Fibroblast of peridontal ligament (primary cell): ENCODE measurements around the gene OGFRL1.

Source experiments
- DNase-seq: peaks from one replicate; pipeline ENCODE4 v3.0.0-alpha.2; 2010; ENCODE audit errors: extremely low read depth

Gene OGFRL1

DNA sequence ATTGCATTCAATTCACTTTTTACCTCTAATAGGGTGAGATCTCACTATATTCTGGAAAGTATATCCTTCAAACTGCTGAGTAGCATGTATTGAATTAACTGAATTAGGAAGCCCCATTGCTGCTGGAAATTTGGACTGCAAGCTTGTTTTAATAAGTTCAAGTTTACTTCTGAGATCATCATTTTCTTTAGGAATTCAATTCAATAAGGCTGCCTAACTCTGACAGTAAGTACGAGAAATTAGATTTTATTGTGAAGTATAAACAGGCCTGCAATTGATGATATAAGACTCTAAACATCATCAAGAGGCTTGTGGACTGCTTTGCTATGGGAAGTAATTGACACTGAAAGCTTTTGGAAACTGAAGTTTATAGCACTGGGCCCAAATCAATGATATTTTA, 44.4 kb downstream of the OGFRL1 start:
- no peak for DNase-seq

DNA sequence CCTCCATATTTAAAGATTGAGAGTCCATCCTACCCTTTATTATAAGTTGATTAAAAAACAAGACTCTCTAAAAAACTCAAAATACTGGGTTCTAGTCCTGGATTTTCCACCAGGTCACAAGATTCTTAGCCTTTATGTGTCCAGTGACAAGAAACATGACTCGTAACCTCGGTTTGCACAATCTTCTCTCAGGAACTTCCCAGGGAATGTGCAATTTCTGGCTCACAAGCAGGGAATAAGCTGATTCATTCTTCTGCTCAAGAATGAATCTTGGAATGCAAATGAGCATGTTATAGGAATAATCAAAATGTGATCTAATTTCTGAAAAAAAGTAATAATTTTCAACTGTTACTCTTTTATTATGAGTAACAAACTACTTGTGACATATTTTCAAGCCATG, 45.1 kb downstream of the OGFRL1 start:
- DNase-seq = peak; percentile 96

DNA sequence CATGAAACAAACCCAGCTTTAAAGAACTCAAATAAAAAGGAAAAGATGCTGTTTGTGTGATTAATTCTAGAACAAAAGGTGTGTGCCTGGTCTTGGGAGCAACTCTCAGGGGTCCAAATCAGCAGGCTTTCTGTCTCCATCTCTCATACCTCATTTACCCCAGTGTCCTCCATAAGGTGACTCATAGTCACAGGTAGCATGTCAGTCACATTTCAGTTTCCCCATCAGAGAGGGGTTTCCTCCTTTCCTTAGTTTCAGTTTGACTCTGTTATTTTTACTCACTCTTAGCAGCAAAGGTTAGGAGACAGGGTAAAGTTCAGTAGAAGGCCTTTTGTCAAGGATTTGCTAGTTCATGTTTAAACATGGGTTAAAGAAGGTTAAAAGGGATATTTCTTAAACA, 46.2 kb downstream of the OGFRL1 start:
- no peak for DNase-seq

DNA sequence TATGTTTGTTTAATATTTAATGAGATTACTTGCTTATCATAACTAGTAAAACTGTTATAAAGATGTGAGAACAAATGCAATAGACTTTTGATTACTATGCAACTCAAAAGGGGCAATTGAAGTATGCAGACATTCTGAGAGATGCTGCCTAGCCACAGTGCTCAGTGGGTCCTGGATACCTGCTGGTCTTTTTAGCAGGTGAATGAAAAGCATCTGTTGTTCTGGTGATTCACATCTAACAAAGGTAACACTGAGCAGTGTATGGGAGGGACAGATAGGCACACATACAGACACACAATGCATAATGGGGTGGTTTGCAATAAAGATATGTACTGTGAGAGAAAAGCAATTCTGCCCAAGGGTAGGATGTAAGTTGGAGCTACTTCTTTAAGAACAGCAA, 46.9 kb downstream of the OGFRL1 start:
- no peak for DNase-seq

DNA sequence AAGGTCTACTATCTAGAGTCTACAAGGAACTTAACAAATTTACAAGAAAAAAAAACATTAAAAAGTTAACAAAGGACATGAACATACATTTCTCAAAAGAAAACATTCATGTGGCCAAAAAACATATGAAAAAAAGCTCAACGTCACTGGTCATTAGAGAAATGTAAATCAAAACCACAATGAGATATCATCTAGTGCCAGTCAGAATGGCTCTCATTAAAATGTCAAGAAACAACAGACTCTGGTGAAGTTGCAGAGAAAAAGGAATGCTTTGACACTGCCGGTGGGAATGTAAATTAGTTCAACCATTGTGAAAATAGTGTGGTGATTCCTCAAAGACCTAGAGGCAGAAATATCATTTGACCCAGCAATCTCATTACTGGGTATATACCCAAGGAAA, 48.3 kb downstream of the OGFRL1 start:
- DNase-seq = no peak

DNA sequence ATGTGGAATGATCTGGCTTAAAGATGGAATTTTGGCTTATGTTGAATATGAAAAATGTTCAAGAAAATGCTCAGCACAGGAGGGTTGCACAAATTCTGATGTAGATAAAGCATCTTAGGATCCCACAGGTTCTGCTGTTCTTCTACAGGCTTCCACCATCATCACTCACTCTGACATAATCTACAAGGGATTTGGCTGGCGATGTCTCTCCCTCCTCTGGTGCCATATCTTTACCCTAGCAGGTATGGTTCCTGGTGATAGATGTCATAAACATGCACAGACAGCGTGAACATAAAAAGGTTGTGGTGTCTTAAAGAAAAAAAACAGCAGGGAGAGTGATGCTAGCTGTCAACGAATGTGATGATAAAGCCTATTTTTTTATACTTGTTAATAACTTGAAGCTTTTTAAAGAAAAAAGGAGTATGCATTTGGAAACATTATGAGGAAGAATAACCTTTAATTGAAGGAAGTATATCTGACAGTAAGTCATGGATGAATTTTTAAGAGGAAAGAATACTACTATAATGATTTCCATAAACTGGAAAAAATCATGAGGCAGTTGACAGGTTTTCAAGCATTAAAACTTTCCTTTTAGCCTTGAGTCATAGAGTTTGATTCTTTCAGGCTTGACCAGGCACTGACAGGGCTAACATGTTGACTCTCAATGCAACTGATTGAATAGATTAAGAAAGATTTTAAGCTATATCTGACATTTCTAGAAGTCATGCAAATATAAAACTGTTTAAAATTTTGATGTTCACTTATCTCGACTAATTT, 50.1 kb downstream of the OGFRL1 start:
- DNase-seq = no peak

DNA sequence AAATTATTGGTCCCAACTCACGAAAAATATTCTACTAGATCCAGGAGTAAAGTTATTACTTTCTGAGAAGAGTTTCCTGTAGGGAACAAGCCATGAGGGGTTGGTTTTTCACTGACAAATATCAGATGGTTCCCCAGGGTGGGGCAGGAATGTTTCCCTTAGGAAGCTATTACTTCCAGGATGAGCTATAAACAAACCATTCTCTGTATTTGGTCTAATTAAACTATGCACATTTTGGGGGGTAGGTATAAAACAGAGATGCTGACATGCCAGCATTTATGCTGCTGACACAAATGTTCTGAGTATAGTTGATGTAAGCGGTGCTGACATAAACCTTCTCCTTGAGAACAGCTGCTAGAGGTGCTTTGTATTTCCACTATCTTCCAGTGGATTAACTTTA, 54.2 kb downstream of the OGFRL1 start:
- DNase-seq = no peak

DNA sequence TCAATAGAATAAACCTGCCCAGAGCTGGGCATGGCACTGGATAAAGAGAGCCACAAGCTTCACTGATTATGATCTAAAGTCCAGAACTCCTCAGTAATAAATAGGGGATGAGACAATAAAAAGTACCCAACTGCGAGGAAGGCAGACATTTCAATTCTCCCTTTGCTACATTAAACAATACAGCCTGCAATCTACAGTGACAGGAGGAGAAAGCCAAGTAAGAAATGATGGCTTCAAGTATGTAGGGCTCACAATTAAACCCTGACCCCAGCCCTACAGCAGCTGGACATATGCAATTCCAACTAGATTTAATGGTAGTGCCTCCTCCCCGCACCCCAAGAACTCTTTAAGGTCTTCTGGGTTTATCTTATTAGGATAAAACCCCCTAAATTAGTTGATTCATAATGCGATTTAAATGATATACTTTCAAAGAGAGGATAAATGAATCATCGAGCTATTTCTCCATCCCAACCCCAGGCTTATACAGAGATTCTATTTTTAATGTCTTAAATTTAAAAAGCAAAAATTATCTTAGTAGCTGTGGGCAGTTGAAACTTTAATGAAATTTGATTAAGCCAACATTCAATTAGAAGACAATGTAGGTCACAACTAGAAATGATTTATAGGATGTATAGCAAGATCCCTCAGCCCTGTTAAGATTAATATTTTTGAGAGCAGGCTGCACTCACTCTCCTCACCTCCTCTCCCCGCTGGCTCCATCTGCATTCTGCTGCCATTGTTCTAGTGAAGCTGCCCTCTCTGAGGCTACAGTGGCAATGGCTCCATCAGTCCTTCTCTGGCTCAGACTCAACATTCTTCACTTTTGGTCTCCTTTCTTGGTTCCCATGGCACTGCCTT, 57.1 kb downstream of the OGFRL1 start:
- DNase-seq = no peak

DNA sequence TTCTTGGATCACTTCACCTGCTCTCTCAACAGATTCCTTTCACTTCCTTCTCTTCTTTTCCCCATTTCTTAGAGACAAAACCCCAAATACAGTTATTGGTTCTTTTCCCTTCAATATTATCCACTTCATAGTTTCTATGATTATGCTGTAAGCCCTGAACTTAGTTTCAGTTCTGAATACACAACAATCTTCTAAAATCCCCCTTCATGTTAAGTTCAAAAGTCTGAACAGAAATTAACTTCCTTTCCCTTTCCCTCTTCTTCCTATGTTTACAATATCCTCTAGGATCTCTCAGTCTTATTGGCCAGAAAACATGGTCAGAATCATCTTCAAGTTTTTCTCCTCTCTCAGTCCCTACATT, 57.7 kb downstream of the OGFRL1 start:
- no peak for DNase-seq

DNA sequence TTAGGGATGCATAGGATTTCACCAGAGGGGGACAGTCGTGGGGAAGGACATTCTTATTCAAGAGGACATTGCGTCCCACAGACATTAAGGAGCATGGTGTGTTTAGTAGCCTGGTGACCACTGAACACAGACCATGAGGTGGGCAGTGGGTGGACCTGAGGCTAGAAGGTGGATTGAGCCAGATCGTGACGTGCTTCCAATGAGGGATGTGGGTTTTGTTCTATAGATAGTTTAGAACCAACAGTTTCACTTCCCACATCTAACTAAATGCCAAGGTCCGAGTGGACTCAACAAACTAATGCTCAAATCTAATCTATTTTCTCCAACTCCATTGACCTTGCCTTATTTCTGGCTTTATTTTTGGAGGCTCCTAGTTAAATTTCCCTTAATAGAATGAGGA, 58.5 kb downstream of the OGFRL1 start:
- DNase-seq = no peak

DNA sequence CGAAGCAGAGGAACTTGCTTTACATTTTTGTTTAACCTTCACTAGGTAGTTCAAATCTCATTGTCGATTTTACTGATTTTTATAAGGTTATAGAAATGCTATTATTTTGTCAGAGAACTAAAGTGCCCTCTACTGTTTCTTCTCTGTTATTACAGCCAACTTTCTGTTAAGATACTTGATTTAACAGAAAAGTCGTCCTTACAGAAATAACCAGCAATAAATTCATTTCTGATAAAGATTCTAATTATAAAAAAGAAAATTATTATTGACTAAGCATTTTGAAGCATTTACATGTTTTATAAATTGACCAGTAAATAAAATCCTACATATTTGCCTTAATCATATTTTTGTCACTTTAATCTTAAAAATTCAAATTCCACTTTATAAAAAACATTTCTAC, 60.8 kb downstream of the OGFRL1 start:
- DNase-seq = peak; percentile 77

DNA sequence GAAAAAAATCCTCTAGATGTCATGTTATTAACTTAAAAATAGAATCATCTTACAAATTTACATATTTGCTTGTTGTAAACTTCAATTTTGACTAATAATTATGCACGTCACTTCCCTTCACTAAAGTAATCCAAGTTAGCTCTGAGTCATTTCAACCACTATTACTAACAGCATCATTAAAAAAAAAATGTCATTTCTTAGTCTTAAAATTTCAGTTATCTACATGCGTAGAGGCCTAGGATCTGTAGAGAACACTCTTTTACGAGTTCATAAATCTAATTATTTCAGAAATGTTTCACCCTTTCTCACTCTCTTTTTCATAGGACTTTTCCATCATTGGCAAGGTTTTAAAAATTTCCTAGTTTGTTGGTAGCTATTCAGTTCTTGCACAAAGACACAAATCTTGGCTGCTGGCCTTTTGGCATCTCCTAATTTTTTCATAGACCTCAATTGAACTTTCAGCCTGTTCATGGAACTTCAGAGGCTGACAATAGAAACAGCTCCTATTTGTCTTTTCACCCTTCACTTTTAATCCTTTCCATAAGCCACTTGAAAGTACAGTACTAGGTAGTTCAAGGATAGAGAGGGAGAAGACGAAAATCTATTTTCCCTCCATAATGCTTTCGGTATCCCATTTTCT, 61.5 kb downstream of the OGFRL1 start:
- peak; percentile 77 for DNase-seq

DNA sequence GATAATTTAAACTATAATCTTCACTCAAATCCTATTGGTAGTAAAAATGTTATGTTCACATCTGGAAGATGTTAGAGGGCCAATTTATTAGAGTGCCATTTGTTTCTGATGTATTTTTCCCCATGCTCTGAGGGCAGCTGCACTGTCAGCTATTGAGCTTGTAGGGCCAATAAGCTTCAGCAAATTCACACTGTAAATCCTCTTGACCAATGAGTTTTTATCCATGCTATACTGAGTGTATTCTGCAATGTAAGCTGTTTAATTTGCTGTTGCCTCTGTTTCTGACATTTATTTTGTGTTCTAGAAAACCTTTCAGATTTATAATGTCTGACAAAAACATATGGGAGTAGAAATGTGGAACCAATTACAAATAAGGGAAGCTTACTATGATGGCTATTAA, 62.6 kb downstream of the OGFRL1 start:
- peak; percentile 38 for DNase-seq
